Daoy (cell line): ENCODE data around the gene FAM174B. TPM values are rescaled to one million over a fixed set of nuclear protein-coding genes. Genes with fewer than 3 reads are reported as not detected.
A peak's percentile ranks its signal among the peaks of the same experiment; 100 is the strongest.

ENCODE experiments used
- DNase-seq: peaks from one replicate; pipeline ENCODE4 v3.0.0-alpha.2; 2015; ENCODE audit warnings: low read depth
- total RNA-seq: library from RNA; depleted of rRNA; stranded (reverse); fragments of >200 nt; shearing (Covaris generic); gene quantifications from 2 replicates; pipeline ENCODE4 v1.2.3, GENCODE V29; 2014

The FAM174B gene
- total RNA-seq, 1 experiment from 2014 or later = 3.4 TPM

- no peak for DNase-seq
Observed at GRCh38 chr15:92601592-92602266, 53.8 kb downstream of the FAM174B start.

- DNase-seq = no peak
Observed at GRCh38 chr15:92600856-92601255, 54.7 kb downstream of the FAM174B start.

GRCh38 chr15:92599394-92599970, 56.1 kb downstream of the FAM174B start:
- DNase-seq = peak; percentile 40

- no peak for DNase-seq
Observed at GRCh38 chr15:92597548-92597947, 58.0 kb downstream of the FAM174B start.

GRCh38 chr15:92596623-92597022, 59.0 kb downstream of the FAM174B start:
- no peak for DNase-seq

- no peak for DNase-seq
Observed at GRCh38 chr15:92595506-92596381, 59.8 kb downstream of the FAM174B start.

- no peak for DNase-seq
Observed at GRCh38 chr15:92591275-92591674, 64.3 kb downstream of the FAM174B start.

- no peak for DNase-seq
Observed at GRCh38 chr15:92586966-92587365, 68.6 kb downstream of the FAM174B start.

- DNase-seq = no peak
Observed at GRCh38 chr15:92586383-92586942, 69.1 kb downstream of the FAM174B start.

- no peak for DNase-seq
Observed at GRCh38 chr15:92584105-92584504, 71.5 kb downstream of the FAM174B start.

- DNase-seq = no peak
Observed at GRCh38 chr15:92583096-92584034, 72.2 kb downstream of the FAM174B start.

GRCh38 chr15:92582206-92582605, 73.4 kb downstream of the FAM174B start:
- DNase-seq = no peak

- no peak for DNase-seq
Observed at GRCh38 chr15:92580933-92581445, 74.6 kb downstream of the FAM174B start.

GRCh38 chr15:92580521-92580920, 75.1 kb downstream of the FAM174B start:
- no peak for DNase-seq

GRCh38 chr15:92579931-92580470, 75.6 kb downstream of the FAM174B start:
- DNase-seq = no peak

GRCh38 chr15:92579486-92579885, 76.1 kb downstream of the FAM174B start:
- DNase-seq = no peak

- no peak for DNase-seq
Observed at GRCh38 chr15:92578096-92578835, 77.3 kb downstream of the FAM174B start.

- no peak for DNase-seq
Observed at GRCh38 chr15:92576597-92577200, 78.9 kb downstream of the FAM174B start.

GRCh38 chr15:92574566-92574965, 81.0 kb downstream of the FAM174B start:
- DNase-seq = no peak

- DNase-seq = no peak
Observed at GRCh38 chr15:92574161-92574560, 81.4 kb downstream of the FAM174B start.
